ENCODE results near the gene CALD1.
A peak's percentile ranks its signal among the peaks of the same experiment; 100 is the strongest.

The CALD1 gene

DNA sequence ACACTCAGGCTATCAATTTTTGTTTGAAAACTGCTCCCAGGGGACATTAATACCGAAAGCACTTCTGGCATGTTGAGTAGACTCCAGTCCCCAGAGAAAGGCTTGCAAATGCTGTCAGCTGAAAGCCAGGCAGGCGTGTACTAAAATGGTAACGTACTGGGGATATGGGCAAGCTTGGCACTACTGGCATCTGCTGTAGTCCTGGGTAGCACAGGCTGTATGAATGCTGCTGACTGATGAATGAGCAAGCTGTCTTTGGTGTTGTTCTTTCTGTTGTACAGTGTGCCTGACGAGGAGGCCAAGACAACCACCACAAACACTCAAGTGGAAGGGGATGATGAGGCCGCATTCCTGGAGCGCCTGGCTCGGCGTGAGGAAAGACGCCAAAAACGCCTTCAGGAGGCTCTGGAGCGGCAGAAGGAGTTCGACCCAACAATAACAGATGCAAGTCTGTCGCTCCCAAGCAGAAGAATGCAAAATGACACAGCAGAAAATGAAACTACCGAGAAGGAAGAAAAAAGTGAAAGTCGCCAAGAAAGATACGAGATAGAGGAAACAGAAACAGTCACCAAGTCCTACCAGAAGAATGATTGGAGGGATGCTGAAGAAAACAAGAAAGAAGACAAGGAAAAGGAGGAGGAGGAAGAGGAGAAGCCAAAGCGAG, 153.4 kb downstream of the CALD1 start:
- DNase-seq = peak; percentile 23

DNA sequence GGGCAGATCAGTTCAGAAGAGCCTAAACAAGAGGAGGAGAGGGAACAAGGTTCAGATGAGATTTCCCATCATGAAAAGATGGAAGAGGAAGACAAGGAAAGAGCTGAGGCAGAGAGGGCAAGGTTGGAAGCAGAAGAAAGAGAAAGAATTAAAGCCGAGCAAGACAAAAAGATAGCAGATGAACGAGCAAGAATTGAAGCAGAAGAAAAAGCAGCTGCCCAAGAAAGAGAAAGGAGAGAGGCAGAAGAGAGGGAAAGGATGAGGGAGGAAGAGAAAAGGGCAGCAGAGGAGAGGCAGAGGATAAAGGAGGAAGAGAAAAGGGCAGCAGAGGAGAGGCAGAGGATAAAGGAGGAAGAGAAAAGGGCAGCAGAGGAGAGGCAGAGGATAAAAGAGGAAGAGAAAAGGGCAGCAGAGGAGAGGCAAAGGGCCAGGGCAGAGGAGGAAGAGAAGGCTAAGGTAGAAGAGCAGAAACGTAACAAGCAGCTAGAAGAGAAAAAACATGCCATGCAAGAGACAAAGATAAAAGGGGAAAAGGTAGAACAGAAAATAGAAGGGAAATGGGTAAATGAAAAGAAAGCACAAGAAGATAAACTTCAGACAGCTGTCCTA, 154.1 kb downstream of the CALD1 start:
- no peak for DNase-seq

DNA sequence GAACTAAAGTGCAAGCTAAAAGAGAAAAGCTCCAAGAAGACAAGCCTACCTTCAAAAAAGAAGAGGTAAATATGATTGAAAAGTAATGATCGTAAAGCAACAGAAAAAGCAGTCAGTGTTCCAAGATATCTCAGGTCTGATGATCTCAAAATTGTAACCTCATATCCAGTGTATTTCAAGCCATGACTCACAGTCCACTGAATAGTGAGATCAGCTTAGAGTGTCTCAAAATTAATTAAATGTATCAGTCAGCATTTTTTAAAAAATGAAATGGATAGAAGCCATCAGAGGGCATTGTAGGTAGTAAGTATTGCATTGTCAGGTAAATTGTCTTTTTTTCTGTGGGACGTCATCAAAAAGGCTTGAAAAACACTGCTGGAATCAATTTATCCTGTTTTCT, 156.3 kb downstream of the CALD1 start:
- peak; percentile 29 for DNase-seq

GRCh38 chr7:134936893-134937510, 157.6 kb downstream of the CALD1 start:
- no peak for DNase-seq

DNA sequence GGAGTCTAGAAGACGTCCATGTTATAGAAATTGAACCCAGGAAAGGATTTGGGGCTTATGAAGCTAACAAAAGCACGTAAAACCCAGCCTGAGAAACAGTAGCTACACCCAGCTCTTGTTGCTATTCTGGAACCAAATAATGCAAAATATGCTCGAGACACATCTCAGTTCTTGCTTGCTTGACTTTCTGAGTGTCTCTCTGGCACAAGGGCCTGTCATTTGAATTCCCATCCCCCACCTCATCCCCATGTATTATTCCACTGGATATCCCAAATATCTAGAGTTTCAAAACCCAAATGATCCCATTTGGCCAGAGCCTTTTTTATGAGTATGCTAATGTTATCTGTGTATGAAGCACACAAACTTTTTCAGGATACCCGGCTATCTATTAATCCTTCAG, 158.7 kb downstream of the CALD1 start:
- no peak for DNase-seq

DNA sequence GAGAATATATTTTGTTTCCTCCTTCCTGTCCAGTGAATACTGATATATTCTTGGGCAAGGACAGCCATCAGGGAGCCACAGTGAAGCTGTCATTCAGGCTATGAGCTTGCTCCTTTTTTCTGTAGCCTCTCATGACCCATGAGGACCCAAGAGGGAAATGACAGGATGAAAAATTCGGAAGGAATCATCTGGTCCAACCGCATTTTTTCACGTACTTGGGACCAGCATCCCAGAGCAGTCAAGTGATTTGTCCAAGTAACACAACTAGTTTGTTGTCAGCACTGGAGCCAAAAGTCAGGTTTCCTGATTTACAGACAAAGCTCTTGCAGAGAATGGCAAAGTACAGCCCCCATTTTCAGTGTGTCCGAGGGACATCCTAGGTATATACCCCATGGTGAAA, 159.7 kb downstream of the CALD1 start:
- DNase-seq = no peak

DNA sequence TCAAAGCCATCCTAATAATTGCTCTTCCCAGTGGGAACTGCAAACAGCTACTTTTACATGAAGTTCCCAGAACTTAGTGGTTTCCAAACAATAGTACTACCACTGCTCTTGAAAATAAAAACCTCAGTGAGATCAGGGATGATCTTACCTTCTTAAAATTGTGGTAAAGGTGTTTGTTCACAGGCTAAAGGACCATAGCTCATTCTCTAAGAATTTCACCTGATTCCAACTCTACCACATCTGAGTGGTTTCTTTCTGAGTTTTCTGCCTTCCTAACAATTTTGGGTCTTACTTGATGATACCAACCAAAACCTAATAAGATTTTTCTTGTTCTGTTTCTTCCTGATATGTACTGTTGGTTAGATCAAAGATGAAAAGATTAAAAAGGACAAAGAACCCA, 161.3 kb downstream of the CALD1 start:
- DNase-seq = no peak

DNA sequence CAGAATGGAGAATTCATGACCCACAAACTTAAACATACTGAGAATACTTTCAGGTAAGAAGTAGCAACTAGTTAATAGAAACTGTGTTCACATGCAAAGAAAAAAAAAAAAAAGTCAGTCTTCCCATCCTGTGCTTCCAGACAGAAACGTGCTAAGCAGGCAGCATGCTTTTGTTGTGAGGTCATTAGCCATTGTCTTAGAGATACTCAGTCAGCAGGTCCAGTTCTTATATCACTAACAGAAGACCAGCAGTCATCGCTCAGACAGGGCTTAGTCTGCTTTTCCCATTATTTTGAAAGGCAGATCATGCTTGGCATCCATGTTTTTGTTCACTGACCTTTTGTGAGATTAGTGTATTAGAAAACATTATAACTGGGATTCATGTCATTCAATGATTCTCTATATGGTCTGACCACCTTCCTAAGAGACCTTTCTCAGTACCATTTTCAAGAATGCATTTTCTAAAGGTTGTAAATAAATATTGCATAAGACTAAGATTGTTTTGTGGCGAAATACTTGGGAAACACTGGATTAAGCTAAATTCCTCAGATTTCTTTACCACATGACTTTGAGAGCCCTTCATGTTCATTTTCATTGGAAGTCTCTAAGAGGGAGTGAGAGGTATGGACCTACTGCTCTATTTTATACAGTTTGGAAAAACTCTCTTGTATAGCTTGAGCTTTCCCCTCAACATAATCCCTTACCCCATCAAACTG, 161.9 kb downstream of the CALD1 start:
- no peak for DNase-seq

GRCh38 chr7:134941952-134942351, 162.5 kb downstream of the CALD1 start:
- DNase-seq = no peak

DNA sequence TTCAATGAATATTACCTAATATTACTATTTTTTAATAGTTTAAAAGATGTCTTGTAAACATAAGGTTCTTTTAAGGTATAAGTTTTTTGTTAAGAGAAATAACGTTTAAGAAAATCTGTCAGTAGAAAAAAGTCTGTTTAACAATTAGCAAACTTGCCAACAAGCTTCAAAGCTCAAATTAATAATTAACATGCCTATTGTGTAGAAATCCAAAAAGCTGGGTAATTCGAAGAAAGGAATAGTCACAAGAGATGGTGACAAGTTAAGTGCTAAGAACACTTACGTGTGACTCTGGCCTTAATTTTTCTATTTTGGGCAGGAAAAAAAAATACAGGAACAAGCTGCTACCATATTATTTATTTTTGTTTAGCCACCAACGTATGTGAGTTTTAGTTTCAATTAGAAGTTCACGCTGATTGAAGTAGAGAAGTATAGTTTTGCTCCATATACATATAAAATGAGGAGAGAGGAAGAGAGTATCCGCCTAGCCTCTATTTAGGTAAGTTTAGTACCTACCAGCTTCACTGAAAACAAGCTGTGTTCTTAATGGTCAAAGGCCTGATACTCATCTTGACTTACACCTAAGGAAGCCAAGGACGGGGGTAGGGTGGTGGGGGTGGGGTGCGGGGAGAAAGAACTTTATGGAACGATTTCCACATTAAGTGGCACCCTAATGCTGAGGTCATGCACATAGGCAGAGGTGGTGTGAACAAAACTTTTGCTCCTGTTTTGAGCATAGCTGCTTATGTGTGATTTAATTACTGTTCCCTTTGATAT, 163.4 kb downstream of the CALD1 start:
- DNase-seq = no peak

DNA sequence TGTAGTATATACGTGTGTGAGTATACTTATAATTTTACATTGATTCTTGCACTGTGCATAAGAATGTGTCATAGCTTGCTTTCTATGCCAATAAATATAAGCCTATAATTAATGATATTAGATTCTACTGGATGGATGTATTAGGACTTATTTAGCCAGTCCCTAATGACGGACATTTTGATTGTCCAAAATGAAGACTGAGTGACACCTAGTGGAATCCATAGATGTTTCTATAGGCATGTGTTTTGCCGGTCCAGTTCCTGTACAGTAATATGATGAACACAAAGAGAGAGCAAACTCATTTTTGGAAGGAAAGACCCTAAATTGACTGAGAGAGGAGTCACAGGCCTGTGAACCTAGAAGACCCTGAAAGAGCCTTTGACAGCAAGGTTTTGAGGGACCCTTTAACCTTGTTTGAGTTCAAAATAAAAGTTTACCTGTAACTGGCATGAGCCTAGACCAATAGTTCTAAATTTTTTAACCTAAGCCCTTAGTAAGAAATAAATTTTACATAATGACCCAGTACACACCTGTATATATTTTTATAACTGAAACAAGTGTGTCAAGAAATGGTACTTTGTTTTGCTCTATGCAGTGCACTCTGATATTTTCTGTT, 164.5 kb downstream of the CALD1 start:
- DNase-seq = peak; percentile 49

DNA sequence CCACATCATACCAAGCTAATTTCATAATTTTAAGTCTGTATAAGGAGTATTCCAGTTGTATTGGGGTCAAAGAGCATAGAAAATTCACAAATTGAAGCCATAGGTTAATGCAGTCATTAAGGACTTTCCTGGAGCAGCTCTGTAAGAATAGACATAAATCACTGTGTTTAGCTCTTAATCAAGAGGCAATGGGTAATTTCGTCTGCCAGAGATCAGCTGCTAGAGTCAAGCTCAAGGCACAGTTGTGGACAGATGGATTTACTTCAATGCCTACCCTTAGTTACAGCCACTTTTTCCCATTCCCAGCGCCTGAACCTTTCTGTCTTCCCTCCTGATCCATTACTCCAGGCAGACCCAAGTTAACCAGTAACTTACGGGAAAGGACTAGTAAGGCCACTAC, 166.3 kb downstream of the CALD1 start:
- DNase-seq = no peak

DNA sequence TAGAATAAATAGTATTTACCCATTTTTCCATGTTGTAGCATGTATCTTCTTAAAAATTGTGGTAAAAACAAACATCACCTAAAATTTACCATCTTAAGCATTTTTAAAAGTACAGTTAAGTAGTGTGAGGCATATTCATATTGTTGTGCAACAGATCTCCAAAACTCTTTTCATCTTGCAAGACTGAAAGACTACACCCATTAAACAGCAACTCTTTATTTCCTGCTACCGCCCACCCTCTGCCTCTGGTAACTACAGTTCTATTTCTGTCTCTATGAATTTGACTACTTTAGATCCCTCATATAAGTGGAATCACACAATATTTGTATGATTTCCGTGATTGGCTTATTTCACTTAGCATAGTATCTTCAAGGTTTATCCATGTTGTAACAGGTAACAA, 166.8 kb downstream of the CALD1 start:
- peak; percentile 49 for DNase-seq

DNA sequence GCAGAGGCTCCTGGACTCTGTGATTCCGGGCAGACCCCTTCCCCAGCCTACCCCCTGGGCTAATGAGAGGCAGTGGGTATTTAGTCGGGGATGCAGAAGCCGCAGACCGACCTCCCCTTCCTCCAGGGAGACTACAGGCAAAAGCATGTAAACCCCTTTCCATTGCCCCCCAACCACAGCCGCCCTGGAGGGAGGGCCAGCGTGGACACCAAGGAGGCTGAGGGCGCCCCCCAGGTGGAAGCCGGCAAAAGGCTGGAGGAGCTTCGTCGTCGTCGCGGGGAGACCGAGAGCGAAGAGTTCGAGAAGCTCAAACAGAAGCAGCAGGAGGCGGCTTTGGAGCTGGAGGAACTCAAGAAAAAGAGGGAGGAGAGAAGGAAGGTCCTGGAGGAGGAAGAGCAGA, 167.9 kb downstream of the CALD1 start:
- no peak for DNase-seq

DNA sequence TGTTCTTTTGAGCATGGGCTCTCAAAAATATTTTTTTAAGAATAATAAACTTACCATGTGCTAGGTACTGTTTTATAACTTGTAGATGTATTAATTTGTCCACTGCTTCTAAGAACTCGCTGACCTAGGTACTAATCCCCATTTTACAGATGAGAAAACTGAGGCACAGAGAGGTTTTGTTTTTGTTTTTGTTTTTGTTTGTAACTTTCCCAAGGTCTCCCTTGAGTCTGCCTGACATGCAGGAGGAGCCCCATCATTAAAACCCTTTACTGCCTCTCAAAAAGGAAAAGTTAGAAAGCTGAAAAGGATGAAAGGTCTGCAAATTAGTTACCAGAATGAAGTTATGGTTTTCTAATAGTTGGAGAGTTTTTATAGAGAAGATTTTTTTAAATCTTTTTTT, 168.4 kb downstream of the CALD1 start:
- no peak for DNase-seq

DNA sequence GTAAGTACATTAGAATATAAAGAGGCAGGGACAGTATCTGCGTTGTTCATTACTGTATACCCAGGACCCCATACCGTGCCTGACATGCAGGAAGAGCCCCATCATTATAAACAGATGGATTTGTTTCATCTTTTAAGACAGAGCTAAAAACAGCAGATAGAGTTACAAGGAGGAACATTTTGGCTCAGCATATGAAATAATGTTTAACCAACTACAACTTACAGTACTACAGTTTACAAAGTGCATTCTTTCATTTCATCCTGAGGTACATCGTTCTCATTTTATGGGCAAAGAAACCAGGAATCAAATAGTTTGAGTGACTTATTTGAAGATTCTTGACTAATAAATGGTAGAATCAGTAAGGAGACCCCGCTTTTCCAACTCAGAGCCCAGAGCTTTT, 168.8 kb downstream of the CALD1 start:
- DNase-seq = no peak

DNA sequence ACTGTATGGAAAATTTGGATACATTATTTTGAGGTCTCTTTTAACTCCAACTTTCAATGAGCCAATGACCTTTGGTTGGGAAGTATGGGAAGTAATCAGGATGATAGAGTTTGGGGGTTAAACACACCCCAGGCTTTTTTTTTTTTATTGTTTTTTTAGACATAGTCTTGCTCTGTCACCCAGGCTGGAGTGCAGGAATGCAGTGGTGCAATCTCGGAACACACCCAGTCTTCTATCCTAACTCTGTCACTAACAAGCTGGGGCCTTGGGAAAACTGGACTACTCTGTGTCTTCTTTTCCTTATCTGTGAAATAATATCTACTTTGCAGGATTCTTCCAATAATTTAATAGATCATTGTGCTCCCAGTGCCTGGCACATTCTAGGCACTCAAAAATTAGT, 169.3 kb downstream of the CALD1 start:
- no peak for DNase-seq

GRCh38 chr7:134949171-134949570, 169.7 kb downstream of the CALD1 start:
- DNase-seq = no peak

DNA sequence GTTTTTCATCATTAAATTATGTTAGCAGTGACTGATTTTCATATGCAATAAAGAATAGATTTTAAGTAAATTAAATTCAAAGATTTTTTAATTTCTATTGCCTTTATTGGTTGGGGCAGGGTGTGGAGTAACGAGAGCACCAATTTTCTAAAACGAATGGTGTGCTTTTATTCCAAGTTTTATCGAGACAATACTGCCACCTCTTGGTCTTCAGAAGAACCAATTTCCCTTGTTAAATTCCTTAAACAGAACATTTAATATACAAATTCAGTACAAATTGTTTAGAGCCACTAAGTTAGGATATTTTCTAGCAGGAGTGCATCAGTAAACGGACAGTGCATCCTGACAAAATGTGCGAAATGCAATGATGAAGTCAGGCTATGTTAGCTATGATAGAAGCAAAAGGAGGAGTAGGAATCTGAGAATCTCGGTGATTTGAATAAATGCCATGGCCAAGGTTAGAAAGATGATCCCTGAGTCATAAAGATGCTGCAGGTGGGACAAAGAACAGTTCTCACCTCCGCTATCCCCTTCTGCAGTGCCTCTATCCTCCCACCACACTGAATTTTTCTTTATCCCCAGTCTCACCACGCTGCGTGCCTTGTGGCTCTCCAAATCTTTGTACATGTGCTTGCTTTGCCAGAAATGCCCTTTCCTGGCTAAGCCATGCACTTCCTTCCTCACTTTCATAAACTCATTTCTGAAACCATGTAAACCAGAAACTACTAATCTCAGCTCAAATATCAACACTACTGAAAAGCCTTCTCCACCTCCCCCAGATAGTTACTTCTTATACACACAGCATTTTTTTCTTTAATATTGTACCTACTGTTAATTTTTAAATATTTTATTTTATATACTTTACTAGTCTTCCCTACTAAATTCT, 175.0 kb downstream of the CALD1 start:
- DNase-seq = peak; percentile 48

DNA sequence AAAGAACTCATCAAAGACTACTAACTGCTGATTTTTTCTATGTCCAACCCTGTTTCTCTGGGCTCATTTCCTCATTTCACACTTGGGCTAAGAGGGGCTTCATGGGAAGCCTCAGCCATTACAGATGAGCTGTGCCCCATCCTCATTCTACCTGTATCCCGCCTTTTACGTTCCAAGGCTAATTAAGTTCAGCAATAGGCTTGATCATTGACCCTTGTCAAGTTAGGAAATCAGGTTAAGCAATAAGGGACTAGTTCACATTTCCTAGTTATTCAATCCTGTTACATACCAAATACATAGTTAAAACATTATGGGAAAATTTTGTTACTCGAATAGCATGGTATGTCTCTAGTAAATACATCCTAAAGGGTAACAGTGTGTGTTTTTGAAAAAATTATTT, 177.6 kb downstream of the CALD1 start:
- no peak for DNase-seq

GRCh38 chr7:134959810-134960209, 180.4 kb downstream of the CALD1 start:
- DNase-seq = no peak

Data from inflammatory macrophage treated with lipopolysaccharide for 4 hours (primary cell).